Activated T-cell treated with anti-CD3 and anti-CD28 coated beads for 1 hour (primary cell): ENCODE measurements around the gene ABCC5.
"Not testable (repeated sequence)": the region's sequence is repeated elsewhere in the genome, so short reads cannot be mapped to it uniquely, and the experiment has no call there.

ENCODE experiments used
- DNase-seq: peaks from one replicate; pipeline ENCODE4 v3.0.0-alpha.2; 2020; ENCODE audit warnings: low read depth

ABCC5 gene

GRCh38 chr3:184017672-184018423, at the start of gene ABCC5:
Gene ABCC5 (minus strand): TSS chr3:184017884. CDS start chr3:184014392, 3,492 bp downstream.
- DNase-seq: peak; percentile 70

- DNase-seq: no peak
Observed at GRCh38 chr3:184066211-184066610, 48.5 kb upstream of the ABCC5 start.

GRCh38 chr3:184062637-184063036, 45.0 kb upstream of the ABCC5 start:
- DNase-seq: no peak

- DNase-seq: no peak
Observed at GRCh38 chr3:184059424-184059823, 41.7 kb upstream of the ABCC5 start.

- DNase-seq: no peak
Observed at GRCh38 chr3:184058029-184058428, 40.3 kb upstream of the ABCC5 start.

- DNase-seq: no peak
Observed at GRCh38 chr3:184052767-184053166, 35.1 kb upstream of the ABCC5 start, which contains the start of gene HTR3C. Gene HTR3C (plus strand): TSS chr3:184053047. CDS start chr3:184053081, 34 bp downstream.

GRCh38 chr3:184050217-184050847, 32.6 kb upstream of the ABCC5 start:
- DNase-seq: no peak

- DNase-seq: no peak
Observed at GRCh38 chr3:184045995-184046394, 28.3 kb upstream of the ABCC5 start.

- DNase-seq: no peak
Observed at GRCh38 chr3:184042617-184043016, 24.9 kb upstream of the ABCC5 start.

GRCh38 chr3:184040010-184040409, 22.3 kb upstream of the ABCC5 start:
- DNase-seq: no peak

GRCh38 chr3:184039414-184039813, 21.7 kb upstream of the ABCC5 start:
- no peak for DNase-seq

- not testable (repeated sequence) for DNase-seq
Observed at GRCh38 chr3:184038307-184038706, 20.6 kb upstream of the ABCC5 start.

- no peak for DNase-seq
Observed at GRCh38 chr3:184037816-184038215, 20.1 kb upstream of the ABCC5 start.

GRCh38 chr3:184031187-184031792, 13.6 kb upstream of the ABCC5 start, which contains the start of gene HTR3D:
Gene HTR3D (plus strand): TSS chr3:184031742. CDS start chr3:184031742, 0 bp downstream.
- DNase-seq: no peak

- DNase-seq: no peak
Observed at GRCh38 chr3:184030536-184030935, 12.9 kb upstream of the ABCC5 start.

GRCh38 chr3:184029443-184029842, 11.8 kb upstream of the ABCC5 start:
- DNase-seq: no peak

- DNase-seq: not testable (repeated sequence)
Observed at GRCh38 chr3:184028275-184028890, 10.7 kb upstream of the ABCC5 start.

GRCh38 chr3:184025256-184025655, 7.6 kb upstream of the ABCC5 start:
- DNase-seq: not testable (repeated sequence)

- DNase-seq: no peak
Observed at GRCh38 chr3:184022323-184022722, 4.6 kb upstream of the ABCC5 start.

- no peak for DNase-seq
Observed at GRCh38 chr3:184018424-184018973, 815 bp upstream of the ABCC5 start.

- peak; percentile 36 for DNase-seq
Observed at GRCh38 chr3:184016811-184017671, 643 bp downstream of the ABCC5 start.
